IMR-90 (cell line): ENCODE measurements around the gene IL23A. TPM values are rescaled to one million over a fixed set of nuclear protein-coding genes. Genes with fewer than 3 reads are reported as not detected.

ENCODE experiments used
- ATAC-seq: fragments of 200-7000 bp; cut with Tn5 transposase; 2 replicates; pipeline ENCODE4 v1.9.1; 2020; ENCODE audit warnings: low read depth, mild to moderate bottlenecking, moderate library complexity
- BruUV-seq: library from RNA; stranded (reverse); fragments of 400-500 nt; replicated peaks from 2 replicates; lab custom pipeline; 2021; lab: Mats Ljungman, UMichigan
- CTCF ChIA-PET: fragments of 300-600 bp; formaldehyde crosslinking; extraction: SDS; loops from one replicate; lab custom pipeline; 2021; ENCODE audit warnings: antibody characterized with exemption; lab: Yijun Ruan, JAX
- POLR2A ChIA-PET: fragments of 300-600 bp; sonication (Branson Sonifier 250); formaldehyde crosslinking; loops from one replicate; lab custom pipeline; 2022; ENCODE audit warnings: antibody characterized with exemption; ENCODE audit not compliant: unreplicated experiment; lab: Charles Lee
- DNase-seq: peaks from one replicate; pipeline ENCODE4 v3.0.0; 2013
- H2AFZ ChIP-seq: replicated peaks from 2 replicates; pipeline ENCODE3; 2013; ENCODE audit warnings: low read length, mild to moderate bottlenecking; ENCODE audit not compliant: poor library complexity
- H2AK5ac ChIP-seq: 2 replicates; pipeline ENCODE4 v1.6.1; 2013; ENCODE audit warnings: low read depth, low read length, inconsistent platforms
- H2AK9ac ChIP-seq: replicated peaks from 2 replicates; pipeline ENCODE3; 2013; ENCODE audit warnings: mild to moderate bottlenecking, low read depth, low read length, moderate library complexity; ENCODE audit not compliant: poor library complexity
- H2BK120ac ChIP-seq: 2 replicates; pipeline ENCODE4 v1.6.1; 2013; ENCODE audit warnings: low read depth, low read length, inconsistent platforms
- H2BK15ac ChIP-seq: 3 replicates; pipeline ENCODE4 v1.6.1; 2013; ENCODE audit warnings: low read depth, low read length, inconsistent platforms
- H2BK20ac ChIP-seq: 2 replicates; pipeline ENCODE4 v1.6.1; 2013; ENCODE audit warnings: low read depth, mild to moderate bottlenecking, inconsistent platforms, low read length, moderate library complexity
- H2BK5ac ChIP-seq: 2 replicates; pipeline ENCODE4 v1.6.1; 2013; ENCODE audit warnings: mild to moderate bottlenecking, low read depth, low read length, inconsistent platforms; ENCODE audit not compliant: poor library complexity, severe bottlenecking
- H3K14ac ChIP-seq: replicated peaks from 2 replicates; pipeline ENCODE4 v1.6.1; 2013; ENCODE audit warnings: low read depth, low read length, inconsistent platforms
- H3K18ac ChIP-seq: 2 replicates; pipeline ENCODE4 v1.6.1; 2013; ENCODE audit warnings: low read depth, low read length, control low read depth
- H3K23ac ChIP-seq: 2 replicates; pipeline ENCODE4 v1.6.1; 2013; ENCODE audit warnings: low read depth, low read length, inconsistent platforms
- H3K27ac ChIP-seq: 2 replicates; pipeline ENCODE4 v1.5.1; 2013; ENCODE audit warnings: mild to moderate bottlenecking, control low read depth, low read length; ENCODE audit not compliant: insufficient read depth
- H3K27me3 ChIP-seq: 2 replicates; pipeline ENCODE4 v1.6.1; 2013; ENCODE audit warnings: low read length; ENCODE audit not compliant: control insufficient read depth, insufficient read depth
- H3K36me3 ChIP-seq: 2 replicates; pipeline ENCODE4 v1.6.1; 2013; ENCODE audit warnings: low read length, mixed read lengths; ENCODE audit not compliant: control insufficient read depth, insufficient read depth
- H3K4ac ChIP-seq: 2 replicates; pipeline ENCODE4 v1.6.1; 2013; ENCODE audit warnings: low read depth, low read length, inconsistent platforms
- H3K4me1 ChIP-seq: 2 replicates; pipeline ENCODE4 v1.6.1; 2013; ENCODE audit warnings: low read length, mixed read lengths; ENCODE audit not compliant: control insufficient read depth, insufficient read depth
- H3K4me2 ChIP-seq: 2 replicates; pipeline ENCODE4 v1.6.1; 2013; ENCODE audit warnings: low read depth, mild to moderate bottlenecking, control low read depth, low read length, moderate library complexity
- H3K4me3 ChIP-seq: 2 replicates; pipeline ENCODE4 v1.5.1; 2013; ENCODE audit warnings: low read depth, mild to moderate bottlenecking, control low read depth, low read length, moderate library complexity; ENCODE audit not compliant: insufficient read depth
- H3K56ac ChIP-seq: 2 replicates; pipeline ENCODE4 v1.6.1; 2013; ENCODE audit warnings: low read length, inconsistent platforms; ENCODE audit not compliant: insufficient read depth; ENCODE audit errors: extremely low read depth
- H3K79me1 ChIP-seq, 2 experiments: 2 replicates each; pipeline ENCODE4 v1.6.1; 2013; ENCODE audit warnings: low read length in 2 of 2, inconsistent platforms in 1 of 2, low read depth in 1 of 2
- H3K9ac ChIP-seq: 2 replicates; pipeline ENCODE4 v1.6.1; 2013; ENCODE audit warnings: low read depth, low read length, control low read depth
- H3K9me1 ChIP-seq: 2 replicates; pipeline ENCODE4 v1.6.1; 2013; ENCODE audit warnings: low read length, inconsistent platforms; ENCODE audit not compliant: insufficient read depth
- H3K9me3 ChIP-seq: 2 replicates; pipeline ENCODE4 v1.6.1; 2013; ENCODE audit warnings: low read length; ENCODE audit not compliant: control insufficient read depth, insufficient read depth
- H4K20me1 ChIP-seq: 2 replicates; pipeline ENCODE4 v1.6.1; 2013; ENCODE audit warnings: low read length, inconsistent platforms; ENCODE audit not compliant: insufficient read depth
- H4K5ac ChIP-seq: 2 replicates; pipeline ENCODE4 v1.6.1; 2013; ENCODE audit warnings: mild to moderate bottlenecking, low read depth, low read length, control low read depth
- H4K8ac ChIP-seq, 2 experiments: 2 replicates each; pipeline ENCODE4 v1.6.1; 2013; ENCODE audit warnings: low read depth in 2 of 2, low read length in 2 of 2, control low read depth in 1 of 2, inconsistent platforms in 1 of 2
- H4K91ac ChIP-seq: 2 replicates; pipeline ENCODE4 v1.6.1; 2013; ENCODE audit warnings: low read depth, low read length, inconsistent platforms; ENCODE audit not compliant: insufficient read depth
- BHLHE40 ChIP-seq: fragments of 150-350 bp; IDR thresholded peaks from 2 replicates; pipeline ENCODE4 v1.6.1; 2016; ENCODE audit warnings: mild to moderate bottlenecking, low read depth, low read length
- CEBPB ChIP-seq: IDR thresholded peaks from 2 replicates; pipeline ENCODE4 v1.6.1; 2012; ENCODE audit warnings: low read depth, low read length, improper control_type of control experiment
- CHD1 ChIP-seq: IDR thresholded peaks from 2 replicates; pipeline ENCODE4 v1.6.1; 2012; ENCODE audit warnings: low read depth, low read length, improper control_type of control experiment
- FOS ChIP-seq: fragments of 150-350 bp; IDR thresholded peaks from 2 replicates; pipeline ENCODE4 v1.6.1; 2016; ENCODE audit warnings: low read depth, low read length
- MXI1 ChIP-seq: IDR thresholded peaks from 2 replicates; pipeline ENCODE4 v1.6.1; 2012; ENCODE audit warnings: low read depth, mild to moderate bottlenecking, low read length, moderate library complexity, borderline replicate concordance
- NFE2L2 ChIP-seq: fragments of 150-350 bp; IDR thresholded peaks from 2 replicates; pipeline ENCODE4 v1.6.1; 2016; ENCODE audit warnings: low read depth, mild to moderate bottlenecking, low read length
- POLR2A ChIP-seq: IDR thresholded peaks from 2 replicates; pipeline ENCODE4 v1.6.1; 2012; ENCODE audit warnings: mild to moderate bottlenecking, low read depth, low read length
- RCOR1 ChIP-seq: IDR thresholded peaks from 2 replicates; pipeline ENCODE4 v1.6.1; 2012; ENCODE audit warnings: mild to moderate bottlenecking, low read length, improper control_type of control experiment; ENCODE audit not compliant: insufficient replicate concordance
- RFX5 ChIP-seq: IDR thresholded peaks from 2 replicates; pipeline ENCODE4 v1.8.0; 2012; ENCODE audit warnings: low read depth, mild to moderate bottlenecking, low read length, moderate library complexity
- SMC3 ChIP-seq: fragments of 150-350 bp; IDR thresholded peaks from 2 replicates; pipeline ENCODE4 v1.6.1; 2016; ENCODE audit warnings: low read depth, mild to moderate bottlenecking, antibody characterized with exemption, low read length, moderate library complexity
- WGBS, 2 experiments: methylation state at CpG; one replicate each; pipeline versions ENCODE4 v1.1.5 to v1.1.7; 2013; ENCODE audit warnings: missing lambda C conversion rate in 2 of 2; ENCODE audit not compliant: insufficient read length in 1 of 2; ENCODE audit errors: extremely low coverage in 2 of 2; 5-methylcytosine and 5-hydroxymethylcytosine counted together
- dilution Hi-C: fragments of 300-500 bp; cut with HindIII; formaldehyde crosslinking; loops from one replicate; pipeline ENCODE4 v1.14.3; 2018; ENCODE audit warnings: low sequenced_read_pairs; ENCODE audit not compliant: unreplicated experiment
- in situ Hi-C: fragments of 300-500 bp; cut with MboI; formaldehyde crosslinking; loops from 3 replicates; pipeline ENCODE4 v1.14.3; 2019; ENCODE audit warnings: low sequenced_read_pairs, inconsistent platforms, mixed read lengths
- intact Hi-C: fragments of 100-400 bp; cut with micrococcal nuclease; formaldehyde crosslinking; loops from 2 replicates; pipeline ENCODE4 v1.10.0; 2022
- polyA plus RNA-seq, 3 experiments: library from polyadenylated mRNA; depleted of rRNA; stranded (reverse); fragments of >200 nt; gene quantifications; 2 replicates each; pipeline ENCODE4 v1.2.3, GENCODE V29; 2012; ENCODE audit warnings: low replicate concordance in 1 of 3
- total RNA-seq: library from RNA; depleted of rRNA; stranded (reverse); fragments of >200 nt; gene quantifications from 2 replicates; pipeline ENCODE4 v1.2.3, GENCODE V29; 2012
- TF ChIP-seq, protein P1 (sequence below): fragments of 150-350 bp; IDR thresholded peaks from 2 replicates; pipeline ENCODE4 v1.6.1; 2017; ENCODE audit warnings: mild to moderate bottlenecking, antibody characterized with exemption, low read length, low read depth
- TF ChIP-seq, protein P2 (sequence below): conservative IDR thresholded peaks from 2 replicates; pipeline ENCODE4 v1.5.1; 2012; ENCODE audit warnings: mild to moderate bottlenecking, low read depth, low read length, improper control_type of control experiment
- TF ChIP-seq, protein P3 (sequence below): fragments of 150-350 bp; IDR thresholded peaks from 2 replicates; pipeline ENCODE4 v1.6.1; 2016; ENCODE audit warnings: low read depth, mild to moderate bottlenecking, low read length, moderate library complexity, borderline replicate concordance

Gene IL23A
- total and polyA plus RNA-seq, 2 of the 4 experiments (the other 2 are of a cell fraction): 0.55 TPM; not detected in 1

DNA sequence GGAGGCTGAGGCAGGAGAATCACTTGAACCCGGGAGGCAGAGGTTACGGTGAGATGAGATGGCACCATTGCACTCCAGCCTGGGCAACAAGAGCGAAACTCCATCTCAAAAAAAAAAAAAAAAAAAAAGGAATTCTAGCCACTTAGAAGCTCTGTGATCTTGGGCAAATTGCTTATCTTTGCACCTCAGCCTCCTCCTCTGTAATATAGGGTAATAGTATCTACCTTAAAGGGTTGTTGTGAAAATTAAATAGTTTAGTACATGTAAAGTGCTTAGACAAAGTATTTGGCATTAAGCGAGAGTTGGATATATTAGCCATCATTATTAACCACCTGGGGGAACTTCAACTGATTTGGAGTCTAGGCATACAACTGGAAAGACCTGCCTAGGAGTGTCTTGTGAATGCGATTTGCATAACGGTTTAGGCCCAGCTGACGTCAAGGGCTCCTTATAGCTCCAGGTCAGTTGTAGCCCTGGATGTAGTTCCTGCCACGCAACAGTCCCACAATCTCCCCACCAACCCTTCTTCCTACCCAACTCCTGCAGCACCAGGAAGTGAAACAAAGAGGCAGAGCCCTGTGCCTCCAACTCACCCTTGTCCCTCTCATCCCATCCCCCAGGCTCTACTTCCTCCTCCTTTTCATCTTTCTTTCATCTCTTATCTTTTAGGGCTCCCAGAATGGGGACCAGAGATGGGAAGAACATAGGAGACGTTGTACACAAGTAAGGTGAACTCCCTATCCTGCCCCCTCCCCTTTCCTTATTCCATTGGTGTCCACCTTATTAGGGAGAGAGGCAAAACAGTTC is 2.1 kb upstream of the IL23A start:
- no CpG with 5 or more reads among the region's 9 CpGs for WGBS, 2 experiments
- no peak overlapping the region for H3K27ac ChIP-seq
- no peak overlapping the region for H3K23ac ChIP-seq
- H3K4me3 ChIP-seq: no peak overlapping the region
- BruUV-seq: no TSS peak
- peaks cover 5% of the 10 kb centered on the region; the same call in 1 of the 2 replicates for H3K4me1 ChIP-seq
- ChIA-PET CTCF (no interaction called here), POLR2A (no interaction called here)
- H3K4me2 ChIP-seq: no peak overlapping the region
- no peak overlapping the region for H3K14ac ChIP-seq
- peaks cover 4% of the 10 kb centered on the region for H3K36me3 ChIP-seq
- H2BK15ac ChIP-seq: no peak overlapping the region
- dilution Hi-C loops (no loop called here), intact Hi-C loops (no loop called here), in situ Hi-C loops (no loop called here)
- H3K9me3 ChIP-seq: no peaks in the 10 kb centered on the region
- no peaks in the 10 kb centered on the region for H4K20me1 ChIP-seq
- DNase-seq: no peak
- no peak overlapping the region for H2AK9ac ChIP-seq
- H4K5ac ChIP-seq: no peak overlapping the region
- peaks cover 10% of the 10 kb centered on the region for H3K9me1 ChIP-seq
- H2BK20ac ChIP-seq: no peak overlapping the region
- no peak for TF ChIP-seq POLR2A
- TF ChIP-seq, protein P1, sequence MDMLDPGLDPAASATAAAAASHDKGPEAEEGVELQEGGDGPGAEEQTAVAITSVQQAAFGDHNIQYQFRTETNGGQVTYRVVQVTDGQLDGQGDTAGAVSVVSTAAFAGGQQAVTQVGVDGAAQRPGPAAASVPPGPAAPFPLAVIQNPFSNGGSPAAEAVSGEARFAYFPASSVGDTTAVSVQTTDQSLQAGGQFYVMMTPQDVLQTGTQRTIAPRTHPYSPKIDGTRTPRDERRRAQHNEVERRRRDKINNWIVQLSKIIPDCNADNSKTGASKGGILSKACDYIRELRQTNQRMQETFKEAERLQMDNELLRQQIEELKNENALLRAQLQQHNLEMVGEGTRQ: no peak
- TF ChIP-seq BHLHE40: no peak
- no peak for TF ChIP-seq RCOR1
- TF ChIP-seq, protein P2, sequence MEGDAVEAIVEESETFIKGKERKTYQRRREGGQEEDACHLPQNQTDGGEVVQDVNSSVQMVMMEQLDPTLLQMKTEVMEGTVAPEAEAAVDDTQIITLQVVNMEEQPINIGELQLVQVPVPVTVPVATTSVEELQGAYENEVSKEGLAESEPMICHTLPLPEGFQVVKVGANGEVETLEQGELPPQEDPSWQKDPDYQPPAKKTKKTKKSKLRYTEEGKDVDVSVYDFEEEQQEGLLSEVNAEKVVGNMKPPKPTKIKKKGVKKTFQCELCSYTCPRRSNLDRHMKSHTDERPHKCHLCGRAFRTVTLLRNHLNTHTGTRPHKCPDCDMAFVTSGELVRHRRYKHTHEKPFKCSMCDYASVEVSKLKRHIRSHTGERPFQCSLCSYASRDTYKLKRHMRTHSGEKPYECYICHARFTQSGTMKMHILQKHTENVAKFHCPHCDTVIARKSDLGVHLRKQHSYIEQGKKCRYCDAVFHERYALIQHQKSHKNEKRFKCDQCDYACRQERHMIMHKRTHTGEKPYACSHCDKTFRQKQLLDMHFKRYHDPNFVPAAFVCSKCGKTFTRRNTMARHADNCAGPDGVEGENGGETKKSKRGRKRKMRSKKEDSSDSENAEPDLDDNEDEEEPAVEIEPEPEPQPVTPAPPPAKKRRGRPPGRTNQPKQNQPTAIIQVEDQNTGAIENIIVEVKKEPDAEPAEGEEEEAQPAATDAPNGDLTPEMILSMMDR: no peak
- TF ChIP-seq, protein P3, sequence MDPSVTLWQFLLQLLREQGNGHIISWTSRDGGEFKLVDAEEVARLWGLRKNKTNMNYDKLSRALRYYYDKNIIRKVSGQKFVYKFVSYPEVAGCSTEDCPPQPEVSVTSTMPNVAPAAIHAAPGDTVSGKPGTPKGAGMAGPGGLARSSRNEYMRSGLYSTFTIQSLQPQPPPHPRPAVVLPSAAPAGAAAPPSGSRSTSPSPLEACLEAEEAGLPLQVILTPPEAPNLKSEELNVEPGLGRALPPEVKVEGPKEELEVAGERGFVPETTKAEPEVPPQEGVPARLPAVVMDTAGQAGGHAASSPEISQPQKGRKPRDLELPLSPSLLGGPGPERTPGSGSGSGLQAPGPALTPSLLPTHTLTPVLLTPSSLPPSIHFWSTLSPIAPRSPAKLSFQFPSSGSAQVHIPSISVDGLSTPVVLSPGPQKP: no peak
- no peak for TF ChIP-seq RFX5
- TF ChIP-seq CHD1: no peak
- no peak for TF ChIP-seq SMC3
- TF ChIP-seq CEBPB: no peak
- no peak for TF ChIP-seq NFE2L2
- no peak for TF ChIP-seq MXI1
- TF ChIP-seq FOS: no peak
- H3K56ac ChIP-seq: no peak overlapping the region
- H2BK120ac ChIP-seq: no peak overlapping the region
- no peak overlapping the region for H3K18ac ChIP-seq
- no peak overlapping the region for H2AFZ ChIP-seq
- no peak overlapping the region for H3K4ac ChIP-seq
- H3K27me3 ChIP-seq: no peaks in the 10 kb centered on the region
- no peak overlapping the region for H2AK5ac ChIP-seq
- no peak for ATAC-seq
- H4K91ac ChIP-seq: no peak overlapping the region
- no peak overlapping the region for H2BK5ac ChIP-seq
- H4K8ac ChIP-seq: no peak overlapping the region
- no peak overlapping the region for H3K9ac ChIP-seq
- peaks cover 10 to 24% of the 10 kb centered on the region in 2 experiments; a peak in 3 of 4 replicates for H3K79me1 ChIP-seq
